Activated CD8-positive, alpha-beta memory T cell treated with anti-CD3 and anti-CD28 coated beads for 48 hours (primary cell): ENCODE data around the gene CYB561A3.

Experiments used
- DNase-seq, 3 experiments: peaks; one replicate each; pipeline ENCODE4 v3.0.0-alpha.2; 2020; ENCODE audit warnings: low read depth in 2 of 3, low spot score in 2 of 3

CYB561A3 gene

GRCh38 chr11:61345954-61346843, 15.5 kb downstream of the CYB561A3 start:
- DNase-seq, result no peak

GRCh38 chr11:61345170-61345610, 16.5 kb downstream of the CYB561A3 start:
- no peak for DNase-seq

GRCh38 chr11:61343792-61344745, 17.6 kb downstream of the CYB561A3 start:
- no peak for DNase-seq

GRCh38 chr11:61342207-61342803, 19.4 kb downstream of the CYB561A3 start:
- no peak for DNase-seq

- no peak for DNase-seq
Measured at GRCh38 chr11:61341706-61342105, 20.0 kb downstream of the CYB561A3 start.

GRCh38 chr11:61340979-61341378, 20.7 kb downstream of the CYB561A3 start:
- no peak for DNase-seq

- no peak for DNase-seq
Measured at GRCh38 chr11:61339490-61339878, 22.2 kb downstream of the CYB561A3 start.

- no peak for DNase-seq
Measured at GRCh38 chr11:61338783-61339489, 22.7 kb downstream of the CYB561A3 start.

GRCh38 chr11:61337706-61338470, 23.8 kb downstream of the CYB561A3 start:
- no peak for DNase-seq

GRCh38 chr11:61336171-61336935, 25.3 kb downstream of the CYB561A3 start:
- peak; percentile 58 to 60 (median 59) for DNase-seq

GRCh38 chr11:61335355-61335710, 26.3 kb downstream of the CYB561A3 start:
- no peak for DNase-seq

GRCh38 chr11:61334434-61335354, 27.0 kb downstream of the CYB561A3 start:
- DNase-seq, result no peak

- peak in 2 of 3 experiments; percentile 11 to 13 for DNase-seq
Measured at GRCh38 chr11:61333550-61334433, 27.9 kb downstream of the CYB561A3 start.

GRCh38 chr11:61332797-61333549, 28.7 kb downstream of the CYB561A3 start, which contains the start of the genes DDB1 and TKFC:
TSS of gene DDB1 (minus strand) at chr11:61333105. CDS start at chr11:61332968, 137 bp downstream.
TSS of gene TKFC (plus strand) at chr11:61333228. CDS start at chr11:61334729, 1,501 bp downstream.
- DNase-seq, result peak; percentile 90 to 97 (median 94)

- no peak for DNase-seq
Measured at GRCh38 chr11:61332281-61332796, 29.3 kb downstream of the CYB561A3 start.

- DNase-seq, result no peak
Measured at GRCh38 chr11:61331651-61332050, 30.0 kb downstream of the CYB561A3 start.
